Spinal cord (tissue), 10 donors: Measurements from ENCODE around the gene CD27. TPM values are rescaled to one million over a fixed set of nuclear protein-coding genes. Genes with fewer than 3 reads are reported as not detected.
"Not testable (repeated sequence)": the region's sequence is repeated elsewhere in the genome, so short reads cannot be mapped to it uniquely, and the experiment has no call there.

Source experiments
- DNase-seq, 6 donors: peaks; one replicate each; pipeline versions ENCODE4 v3.0.0 to v3.0.0-alpha.2; 2013 to 2015; ENCODE audit warnings: low spot score in 6 of 6, low read depth in 4 of 6
- H3K27ac ChIP-seq: one replicate; pipeline ENCODE4 v1.5.1; 2013; ENCODE audit warnings: low read depth, low read length, control low read depth
- H3K27me3 ChIP-seq: one replicate; pipeline ENCODE4 v1.6.1; 2013; ENCODE audit warnings: low read length; ENCODE audit not compliant: control insufficient read depth, insufficient read depth
- H3K36me3 ChIP-seq: one replicate; pipeline ENCODE4 v1.6.1; 2013; ENCODE audit warnings: low read length; ENCODE audit not compliant: control insufficient read depth, insufficient read depth
- H3K4me1 ChIP-seq: one replicate; pipeline ENCODE4 v1.6.1; 2013; ENCODE audit warnings: low read length; ENCODE audit not compliant: control insufficient read depth, insufficient read depth
- H3K4me3 ChIP-seq: one replicate; pipeline ENCODE4 v1.5.1; 2013; ENCODE audit warnings: low read depth, low read length, control low read depth
- H3K9me3 ChIP-seq: one replicate; pipeline ENCODE4 v1.6.1; 2013; ENCODE audit warnings: low read length; ENCODE audit not compliant: control insufficient read depth, insufficient read depth
- WGBS: methylation state at CpG from one replicate; pipeline ENCODE4 v1.1.5; 2013; ENCODE audit warnings: missing lambda C conversion rate; ENCODE audit not compliant: insufficient coverage; 5-methylcytosine and 5-hydroxymethylcytosine counted together
- polyA plus RNA-seq, 2 donors: library from polyadenylated mRNA; unstranded; fragments of 120-200 nt; gene quantifications; one replicate each; pipeline ENCODE4 v1.2.1, GENCODE V29; 2013; ENCODE audit not compliant: insufficient read length in 2 of 2
- total RNA-seq, 2 donors: library from RNA; depleted of rRNA in 1 of 2; stranded (reverse); fragments of 120-200 nt in 1 of 2; fragments of >200 nt in 1 of 2; gene quantifications; one replicate each; pipeline versions ENCODE4 v1.2.3 to v1.2.4, GENCODE V29; 2013 to 2014
- donor health status: healthy.

CD27 gene
- total and polyA plus RNA-seq, 4 donors: 0.50 to 3.6 (median 1.7) TPM

- Histone ChIP-seq H3K9me3 (no peaks in the 10 kb centered on the region), H3K27ac (no peak overlapping the region)
- WGBS: 89% methylated on average over 20 of the region's 20 CpGs
These were observed 33.7 kb downstream of the CD27 start for GRCh38 chr12:6478416-6478815.

DNA sequence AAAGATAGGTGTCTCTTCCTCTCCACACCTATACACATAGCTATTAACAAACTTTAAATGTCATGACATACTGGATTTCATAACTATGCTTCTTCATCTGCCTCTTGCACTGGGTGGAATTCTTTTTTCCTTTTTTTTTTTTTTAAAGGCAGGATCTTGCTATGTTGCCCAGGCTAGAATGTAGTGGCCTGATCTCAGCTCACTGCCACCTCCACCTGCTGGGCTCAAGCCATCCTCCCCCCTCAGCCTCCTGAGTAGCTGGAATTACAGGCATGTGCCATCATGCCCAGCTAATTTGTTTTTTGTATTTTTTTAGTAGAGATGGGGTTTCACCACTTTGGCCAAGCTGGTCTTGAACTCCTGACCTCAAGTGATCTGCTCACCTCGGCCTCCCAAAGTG lies 43.5 kb downstream of the CD27 start:
- peaks cover 6% of the 10 kb centered on the region for H3K36me3 ChIP-seq
- WGBS: 88% methylated on average over 1 of the region's 1 CpG
- no peaks in the 10 kb centered on the region for H3K4me1 ChIP-seq
- no peak for DNase-seq
- H3K27ac ChIP-seq: no peak overlapping the region
- no peaks in the 10 kb centered on the region for H3K9me3 ChIP-seq
- H3K27me3 ChIP-seq: no peaks in the 10 kb centered on the region
- H3K4me3 ChIP-seq: no peak overlapping the region

More at GRCh38 chr12:6478416-6478815, 33.7 kb downstream of the CD27 start:
- Histone ChIP-seq H3K27me3 (peaks cover 2% of the 10 kb centered on the region), H3K4me1 (no peaks in the 10 kb centered on the region), H3K36me3 (no peaks in the 10 kb centered on the region), H3K4me3 (no peak overlapping the region)
- DNase-seq: no peak

- DNase-seq: no peak
- Histone ChIP-seq H3K36me3 (peaks cover 6% of the 10 kb centered on the region), H3K27ac (no peak overlapping the region), H3K27me3 (no peaks in the 10 kb centered on the region), H3K4me3 (no peak overlapping the region), H3K4me1 (no peaks in the 10 kb centered on the region), H3K9me3 (no peaks in the 10 kb centered on the region)
- 66% methylated on average over 3 of the region's 4 CpGs for WGBS
These were observed 44.7 kb downstream of the CD27 start for GRCh38 chr12:6489449-6489848.

- DNase-seq, H3K27me3 ChIP-seq, H3K4me1 ChIP-seq, H3K36me3 ChIP-seq, H3K27ac ChIP-seq, H3K4me3 ChIP-seq, H3K9me3 ChIP-seq: not testable (repeated sequence)
- no CpG with 5 or more reads among the region's 1 CpG for WGBS
These were observed 45.9 kb downstream of the CD27 start for GRCh38 chr12:6490673-6491072.

DNA sequence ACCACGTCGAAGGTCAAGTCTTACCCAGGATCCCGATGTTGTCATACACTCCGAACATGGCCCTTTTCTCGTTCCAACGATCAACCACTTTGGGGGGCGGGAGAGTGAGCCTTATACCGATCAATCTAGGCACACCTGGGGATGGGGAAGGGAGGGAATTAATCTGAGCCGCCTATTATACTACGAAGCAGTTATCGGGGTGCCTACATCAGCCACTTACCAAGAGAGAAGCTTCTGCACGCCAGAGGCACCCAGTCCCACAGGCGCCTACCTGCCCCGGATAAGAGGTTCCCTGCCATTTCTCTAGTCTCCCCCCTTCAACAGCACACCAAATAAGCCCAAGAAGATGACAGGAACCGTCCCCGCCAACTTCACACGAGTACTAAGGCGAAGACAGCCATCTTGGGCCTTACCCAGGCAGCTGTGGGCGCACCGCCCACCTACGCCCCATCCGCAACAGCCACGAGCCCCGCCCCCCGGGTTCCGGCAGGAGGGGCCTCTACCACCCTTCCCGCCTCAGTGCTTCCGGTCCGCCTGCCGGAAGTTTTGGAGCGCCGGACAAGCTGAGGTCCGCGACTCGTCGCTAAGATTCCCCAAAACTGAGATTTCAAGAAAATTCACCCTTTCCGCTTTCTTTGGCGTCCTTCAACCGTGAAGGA lies 48.2 kb downstream of the CD27 start, which contains the start of gene MRPL51:
TSS of gene MRPL51 (minus strand) at position 425 of the 659 bp plus-strand sequence. CDS start at position 299, 126 bp downstream.
- Histone ChIP-seq H3K27me3 (no peaks in the 10 kb centered on the region), H3K4me3 (peak within 1 kb of the TSS; percentile 91), H3K36me3 (peaks cover 15% of the 10 kb centered on the region), H3K9me3 (no peaks in the 10 kb centered on the region), H3K27ac (peak within 1 kb of the TSS; percentile 99), H3K4me1 (no peaks in the 10 kb centered on the region)
- DNase-seq: peak; percentile 76 to 98 (median 92)
- WGBS: 0% methylated on average over 28 of the region's 39 CpGs

- H3K27me3 ChIP-seq: no peaks in the 10 kb centered on the region
- peak; percentile 84 to 98 (median 92) for DNase-seq
- WGBS: under 1% methylated on average over 47 of the region's 49 CpGs
- H3K4me3 ChIP-seq: peak within 1 kb of the TSS; percentile 91
- no peaks in the 10 kb centered on the region for H3K9me3 ChIP-seq
- H3K27ac ChIP-seq: peak within 1 kb of the TSS; percentile 99
- no peaks in the 10 kb centered on the region for H3K4me1 ChIP-seq
- H3K36me3 ChIP-seq: peaks cover 17% of the 10 kb centered on the region
These were observed 48.9 kb downstream of the CD27 start, which contains the start of gene NCAPD2 for GRCh38 chr12:6493497-6494257. TSS of gene NCAPD2 (plus strand) at chr12:6494102. CDS start at chr12:6495099, 997 bp downstream.

- peaks cover 21% of the 10 kb centered on the region for H3K36me3 ChIP-seq
- WGBS: 0% methylated on average over 2 of the region's 14 CpGs
- DNase-seq: no peak
These were observed 49.5 kb downstream of the CD27 start for GRCh38 chr12:6494258-6494743.

DNA sequence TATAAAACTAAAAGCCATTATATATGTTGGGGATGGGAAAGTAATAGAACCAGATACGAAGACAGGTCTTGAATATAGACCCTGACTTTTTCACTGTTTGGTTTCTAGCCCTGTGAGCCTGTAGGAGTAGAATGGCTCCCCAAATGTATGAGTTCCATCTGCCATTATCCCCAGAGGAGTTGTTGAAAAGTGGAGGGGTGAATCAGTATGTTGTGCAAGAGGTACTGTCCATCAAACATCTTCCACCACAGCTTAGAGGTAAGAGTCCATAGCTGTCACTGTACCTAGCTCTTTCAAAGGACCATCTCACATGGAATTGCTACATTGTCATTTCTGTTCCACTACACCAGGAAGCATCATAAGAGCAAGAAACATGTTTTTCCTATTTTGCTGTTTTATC lies 50.2 kb downstream of the CD27 start:
- no peak for DNase-seq
- no CpG with 5 or more reads among the region's 1 CpG for WGBS
- Histone ChIP-seq H3K4me1 (no peaks in the 10 kb centered on the region), H3K27me3 (no peaks in the 10 kb centered on the region), H3K36me3 (peaks cover 27% of the 10 kb centered on the region), H3K4me3 (peak overlapping the region; percentile 91), H3K27ac (no peak overlapping the region), H3K9me3 (no peaks in the 10 kb centered on the region)

More at GRCh38 chr12:6494258-6494743, 49.5 kb downstream of the CD27 start:
- peak overlapping the region; percentile 91 for H3K4me3 ChIP-seq
- H3K4me1 ChIP-seq: no peaks in the 10 kb centered on the region
- H3K27ac ChIP-seq: peak overlapping the region; percentile 99
- no peaks in the 10 kb centered on the region for H3K27me3 ChIP-seq
- no peaks in the 10 kb centered on the region for H3K9me3 ChIP-seq

- DNase-seq, H3K27ac ChIP-seq, H3K4me1 ChIP-seq, H3K9me3 ChIP-seq, H3K27me3 ChIP-seq, H3K4me3 ChIP-seq: not testable (repeated sequence)
- peaks cover 22% of the 10 kb centered on the region for H3K36me3 ChIP-seq
- WGBS: 100% methylated on average over 1 of the region's 3 CpGs
These were observed 52.5 kb downstream of the CD27 start for GRCh38 chr12:6497291-6497690.
